KMS-11 (cell line): ENCODE data around the gene ARFGEF2.
"Not testable (repeated sequence)": the region's sequence is repeated elsewhere in the genome, so short reads cannot be mapped to it uniquely, and the experiment has no call there.

Experiments used
- H2AFZ ChIP-seq: fragments of 200-600 bp; sonication (generic); 2 replicates; pipeline ENCODE4 v1.6.1; 2016; ENCODE audit warnings: antibody characterized with exemption, mixed run types, low read depth
- H3K27ac ChIP-seq: fragments of 200-600 bp; sonication (generic); 2 replicates; pipeline ENCODE4 v1.6.1; 2016; ENCODE audit warnings: mild to moderate bottlenecking, mixed run types
- H3K27me3 ChIP-seq: fragments of 200-600 bp; sonication (generic); 2 replicates; pipeline ENCODE4 v1.6.1; 2017; ENCODE audit warnings: mild to moderate bottlenecking, low read depth, mixed run types, moderate library complexity; ENCODE audit not compliant: insufficient read depth
- H3K36me3 ChIP-seq: fragments of 200-600 bp; sonication (generic); 2 replicates; pipeline ENCODE4 v1.6.1; 2017; ENCODE audit warnings: mild to moderate bottlenecking, mixed run types; ENCODE audit not compliant: insufficient read depth
- H3K4me1 ChIP-seq: fragments of 200-600 bp; sonication (generic); 2 replicates; pipeline ENCODE4 v1.6.1; 2016; ENCODE audit warnings: mild to moderate bottlenecking, low read depth, mixed run types; ENCODE audit not compliant: poor library complexity, severe bottlenecking
- H3K4me2 ChIP-seq: fragments of 200-600 bp; sonication (generic); 2 replicates; pipeline ENCODE4 v1.7.0; 2016; ENCODE audit warnings: mild to moderate bottlenecking, mixed run types
- H3K4me3 ChIP-seq: fragments of 200-600 bp; sonication (generic); IDR thresholded peaks from 2 replicates; pipeline ENCODE4 v1.6.1; 2017; ENCODE audit warnings: low read depth, low read length, mixed read lengths; ENCODE audit not compliant: insufficient read depth
- H3K79me2 ChIP-seq: fragments of 200-600 bp; sonication (generic); 2 replicates; pipeline ENCODE4 v1.6.1; 2016; ENCODE audit warnings: low read depth, mixed run types; ENCODE audit not compliant: insufficient read depth
- H3K9ac ChIP-seq: fragments of 200-600 bp; sonication (generic); 2 replicates; pipeline ENCODE4 v1.6.1; 2016; ENCODE audit warnings: mild to moderate bottlenecking, mixed run types
- H4K20me1 ChIP-seq: fragments of 200-600 bp; sonication (generic); 2 replicates; pipeline ENCODE4 v1.6.1; 2016; ENCODE audit warnings: mild to moderate bottlenecking, mixed run types; ENCODE audit not compliant: insufficient read depth
- TF ChIP-seq, protein P1 (sequence below): fragments of 200-600 bp; sonication (generic); conservative IDR thresholded peaks from 2 replicates; pipeline ENCODE4 v1.6.1; 2017; ENCODE audit warnings: low read depth, mild to moderate bottlenecking, antibody characterized with exemption, low read length, moderate library complexity, mixed read lengths

The ARFGEF2 gene

GRCh38 chr20:48885237-48885636, 36.3 kb upstream of the ARFGEF2 start:
- TF ChIP-seq, protein P1, sequence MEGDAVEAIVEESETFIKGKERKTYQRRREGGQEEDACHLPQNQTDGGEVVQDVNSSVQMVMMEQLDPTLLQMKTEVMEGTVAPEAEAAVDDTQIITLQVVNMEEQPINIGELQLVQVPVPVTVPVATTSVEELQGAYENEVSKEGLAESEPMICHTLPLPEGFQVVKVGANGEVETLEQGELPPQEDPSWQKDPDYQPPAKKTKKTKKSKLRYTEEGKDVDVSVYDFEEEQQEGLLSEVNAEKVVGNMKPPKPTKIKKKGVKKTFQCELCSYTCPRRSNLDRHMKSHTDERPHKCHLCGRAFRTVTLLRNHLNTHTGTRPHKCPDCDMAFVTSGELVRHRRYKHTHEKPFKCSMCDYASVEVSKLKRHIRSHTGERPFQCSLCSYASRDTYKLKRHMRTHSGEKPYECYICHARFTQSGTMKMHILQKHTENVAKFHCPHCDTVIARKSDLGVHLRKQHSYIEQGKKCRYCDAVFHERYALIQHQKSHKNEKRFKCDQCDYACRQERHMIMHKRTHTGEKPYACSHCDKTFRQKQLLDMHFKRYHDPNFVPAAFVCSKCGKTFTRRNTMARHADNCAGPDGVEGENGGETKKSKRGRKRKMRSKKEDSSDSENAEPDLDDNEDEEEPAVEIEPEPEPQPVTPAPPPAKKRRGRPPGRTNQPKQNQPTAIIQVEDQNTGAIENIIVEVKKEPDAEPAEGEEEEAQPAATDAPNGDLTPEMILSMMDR = no peak
- H2AFZ ChIP-seq = no peak overlapping the region
- H3K27me3 ChIP-seq = no peaks in the 10 kb centered on the region
- H3K79me2 ChIP-seq = no peaks in the 10 kb centered on the region
- no peak overlapping the region for H3K4me3 ChIP-seq
- H3K9ac ChIP-seq = no peak overlapping the region
- H3K4me2 ChIP-seq = no peak overlapping the region
- H3K36me3 ChIP-seq = no peaks in the 10 kb centered on the region
- H4K20me1 ChIP-seq = no peaks in the 10 kb centered on the region
- no peaks in the 10 kb centered on the region for H3K4me1 ChIP-seq
- H3K27ac ChIP-seq = no peak overlapping the region

DNA sequence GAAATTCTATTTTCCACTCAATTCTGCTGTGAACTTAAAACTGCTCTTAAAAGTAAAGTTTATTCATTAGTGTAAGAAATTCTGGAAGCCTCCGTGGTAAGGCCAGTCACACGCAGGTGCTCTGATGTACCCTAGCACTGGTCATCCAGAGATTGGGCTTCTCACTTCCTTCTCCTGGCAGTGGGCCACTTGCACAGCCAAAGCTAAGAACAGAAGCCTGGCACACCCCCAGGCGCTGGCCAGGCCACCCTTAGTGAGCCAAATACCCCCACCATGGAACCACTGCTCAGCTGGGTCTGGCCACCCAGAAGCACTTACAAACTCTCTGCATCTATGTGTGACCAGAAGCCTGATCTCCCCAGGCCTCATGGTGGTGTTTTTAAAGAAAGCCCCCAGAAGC, 35.3 kb upstream of the ARFGEF2 start:
- Histone ChIP-seq H2AFZ (no peak overlapping the region), H3K27me3 (peaks cover 4% of the 10 kb centered on the region; the same call in 1 of the 2 replicates), H3K27ac (no peak overlapping the region), H3K79me2 (no peaks in the 10 kb centered on the region), H3K4me3 (no peak overlapping the region), H3K9ac (no peak overlapping the region), H4K20me1 (no peaks in the 10 kb centered on the region), H3K36me3 (no peaks in the 10 kb centered on the region), H3K4me2 (no peak overlapping the region), H3K4me1 (no peaks in the 10 kb centered on the region)
- TF ChIP-seq, protein P1 = no peak

- Histone ChIP-seq H3K27me3 (peaks cover 8% of the 10 kb centered on the region; the same call in 1 of the 2 replicates), H3K4me1 (no peaks in the 10 kb centered on the region), H4K20me1 (no peaks in the 10 kb centered on the region), H3K4me3 (no peak overlapping the region), H2AFZ (no peak overlapping the region), H3K36me3 (no peaks in the 10 kb centered on the region), H3K79me2 (no peaks in the 10 kb centered on the region), H3K4me2 (no peak overlapping the region), H3K9ac (no peak overlapping the region), H3K27ac (no peak overlapping the region)
- TF ChIP-seq, protein P1 = no peak
Measured at GRCh38 chr20:48886811-48887210, 34.7 kb upstream of the ARFGEF2 start.

- H3K4me3 ChIP-seq, H3K36me3 ChIP-seq, H3K4me1 ChIP-seq, H3K79me2 ChIP-seq, H3K9ac ChIP-seq, H2AFZ ChIP-seq, H4K20me1 ChIP-seq, H3K4me2 ChIP-seq, H3K27ac ChIP-seq, H3K27me3 ChIP-seq: not testable (repeated sequence)
Measured at GRCh38 chr20:48888517-48888916, 33.0 kb upstream of the ARFGEF2 start.

- Histone ChIP-seq H4K20me1 (no peaks in the 10 kb centered on the region), H3K4me3 (no peak overlapping the region), H3K4me1 (no peaks in the 10 kb centered on the region), H3K9ac (no peak overlapping the region), H2AFZ (no peak overlapping the region), H3K79me2 (no peaks in the 10 kb centered on the region), H3K27me3 (peaks cover 8% of the 10 kb centered on the region; the same call in 1 of the 2 replicates), H3K4me2 (no peak overlapping the region), H3K27ac (no peak overlapping the region), H3K36me3 (no peaks in the 10 kb centered on the region)
- TF ChIP-seq, protein P1 = no peak
Measured at GRCh38 chr20:48889140-48889790, 32.2 kb upstream of the ARFGEF2 start.
